Measurements from ENCODE around the gene ELAVL2.

Gene ELAVL2

DNA sequence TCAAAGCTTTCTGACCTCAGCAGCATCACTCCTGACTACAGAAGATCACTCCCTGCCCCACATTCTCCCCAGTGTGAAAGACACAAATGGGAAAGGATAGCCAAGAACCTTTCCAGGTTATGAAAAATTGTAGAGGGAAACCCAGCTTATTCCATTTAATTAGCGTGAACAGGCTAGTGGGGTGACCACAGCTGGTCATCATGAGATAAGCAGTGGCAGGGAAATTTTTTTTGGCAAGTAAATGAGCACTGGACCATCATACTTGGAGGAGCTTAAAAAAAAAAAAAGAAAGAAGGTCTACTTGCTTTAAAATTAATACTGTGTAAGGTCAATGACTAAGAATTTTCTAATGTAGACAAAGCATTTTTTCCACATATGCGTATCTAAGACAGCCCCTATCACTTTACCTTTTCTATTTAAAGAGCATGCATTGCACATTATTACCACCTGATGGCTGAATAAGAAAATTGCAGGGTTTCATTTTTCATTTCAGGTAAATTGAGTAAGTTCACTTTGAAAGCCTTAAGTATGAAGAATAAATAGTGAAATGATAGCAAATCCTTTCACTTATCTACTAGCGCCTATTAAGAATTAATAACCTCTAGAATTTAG lies 123.6 kb downstream of the ELAVL2 start:
- Histone ChIP-seq H3K27me3 (ENCODE audit: insufficient read depth, poor library complexity, severe bottlenecking) (no peaks in the 10 kb centered on the region), H3K4me3 (replicated peaks; ENCODE audit: insufficient read depth, low read length) (no peak overlapping the region), H3K27ac (replicated peaks) (no peak overlapping the region)
- TF ChIP-seq, protein P1, sequence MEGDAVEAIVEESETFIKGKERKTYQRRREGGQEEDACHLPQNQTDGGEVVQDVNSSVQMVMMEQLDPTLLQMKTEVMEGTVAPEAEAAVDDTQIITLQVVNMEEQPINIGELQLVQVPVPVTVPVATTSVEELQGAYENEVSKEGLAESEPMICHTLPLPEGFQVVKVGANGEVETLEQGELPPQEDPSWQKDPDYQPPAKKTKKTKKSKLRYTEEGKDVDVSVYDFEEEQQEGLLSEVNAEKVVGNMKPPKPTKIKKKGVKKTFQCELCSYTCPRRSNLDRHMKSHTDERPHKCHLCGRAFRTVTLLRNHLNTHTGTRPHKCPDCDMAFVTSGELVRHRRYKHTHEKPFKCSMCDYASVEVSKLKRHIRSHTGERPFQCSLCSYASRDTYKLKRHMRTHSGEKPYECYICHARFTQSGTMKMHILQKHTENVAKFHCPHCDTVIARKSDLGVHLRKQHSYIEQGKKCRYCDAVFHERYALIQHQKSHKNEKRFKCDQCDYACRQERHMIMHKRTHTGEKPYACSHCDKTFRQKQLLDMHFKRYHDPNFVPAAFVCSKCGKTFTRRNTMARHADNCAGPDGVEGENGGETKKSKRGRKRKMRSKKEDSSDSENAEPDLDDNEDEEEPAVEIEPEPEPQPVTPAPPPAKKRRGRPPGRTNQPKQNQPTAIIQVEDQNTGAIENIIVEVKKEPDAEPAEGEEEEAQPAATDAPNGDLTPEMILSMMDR (IDR thresholded peaks at IDR 0.05; ENCODE audit: insufficient read depth, low read length) = no peak
- TF ChIP-seq, protein P2, sequence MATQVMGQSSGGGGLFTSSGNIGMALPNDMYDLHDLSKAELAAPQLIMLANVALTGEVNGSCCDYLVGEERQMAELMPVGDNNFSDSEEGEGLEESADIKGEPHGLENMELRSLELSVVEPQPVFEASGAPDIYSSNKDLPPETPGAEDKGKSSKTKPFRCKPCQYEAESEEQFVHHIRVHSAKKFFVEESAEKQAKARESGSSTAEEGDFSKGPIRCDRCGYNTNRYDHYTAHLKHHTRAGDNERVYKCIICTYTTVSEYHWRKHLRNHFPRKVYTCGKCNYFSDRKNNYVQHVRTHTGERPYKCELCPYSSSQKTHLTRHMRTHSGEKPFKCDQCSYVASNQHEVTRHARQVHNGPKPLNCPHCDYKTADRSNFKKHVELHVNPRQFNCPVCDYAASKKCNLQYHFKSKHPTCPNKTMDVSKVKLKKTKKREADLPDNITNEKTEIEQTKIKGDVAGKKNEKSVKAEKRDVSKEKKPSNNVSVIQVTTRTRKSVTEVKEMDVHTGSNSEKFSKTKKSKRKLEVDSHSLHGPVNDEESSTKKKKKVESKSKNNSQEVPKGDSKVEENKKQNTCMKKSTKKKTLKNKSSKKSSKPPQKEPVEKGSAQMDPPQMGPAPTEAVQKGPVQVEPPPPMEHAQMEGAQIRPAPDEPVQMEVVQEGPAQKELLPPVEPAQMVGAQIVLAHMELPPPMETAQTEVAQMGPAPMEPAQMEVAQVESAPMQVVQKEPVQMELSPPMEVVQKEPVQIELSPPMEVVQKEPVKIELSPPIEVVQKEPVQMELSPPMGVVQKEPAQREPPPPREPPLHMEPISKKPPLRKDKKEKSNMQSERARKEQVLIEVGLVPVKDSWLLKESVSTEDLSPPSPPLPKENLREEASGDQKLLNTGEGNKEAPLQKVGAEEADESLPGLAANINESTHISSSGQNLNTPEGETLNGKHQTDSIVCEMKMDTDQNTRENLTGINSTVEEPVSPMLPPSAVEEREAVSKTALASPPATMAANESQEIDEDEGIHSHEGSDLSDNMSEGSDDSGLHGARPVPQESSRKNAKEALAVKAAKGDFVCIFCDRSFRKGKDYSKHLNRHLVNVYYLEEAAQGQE (IDR thresholded peaks at IDR 0.05; ENCODE audit: insufficient replicate concordance, low read depth) = no peak
- no peak for TF ChIP-seq SPI1 (IDR thresholded peaks at IDR 0.05; ENCODE audit: borderline replicate concordance, low read depth)
- TF ChIP-seq POLR2AphosphoS5 (IDR thresholded peaks at IDR 0.05; ENCODE audit: low read depth) = no peak
- no peak for TF ChIP-seq GABPA (IDR thresholded peaks at IDR 0.05; ENCODE audit: low read depth)
- DNase-seq (ENCODE audit: low read depth in 1 of 2, low spot score in 1 of 2) = no peak

DNA sequence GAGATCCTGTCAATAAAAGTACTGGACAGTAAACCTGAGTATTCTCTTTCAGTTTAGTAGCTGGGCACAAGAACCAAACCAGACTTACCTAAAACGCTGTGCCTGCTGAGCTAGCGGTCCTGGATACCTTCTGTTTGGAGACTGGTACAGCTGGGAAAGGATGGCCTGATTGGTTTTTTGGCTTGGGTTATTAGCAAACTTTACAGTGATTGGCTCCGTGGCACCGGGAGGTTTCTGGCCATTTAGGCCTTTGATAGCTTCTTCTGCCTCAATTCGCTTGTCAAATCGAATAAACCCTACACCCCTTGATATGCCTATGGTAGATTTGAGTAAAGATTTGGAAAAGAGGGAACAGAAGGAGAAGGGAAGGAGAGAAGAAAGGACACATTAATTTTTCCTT lies 124.7 kb downstream of the ELAVL2 start:
- Histone ChIP-seq H3K27ac (replicated peaks) (no peak overlapping the region), H3K27me3 (ENCODE audit: insufficient read depth, poor library complexity, severe bottlenecking) (no peaks in the 10 kb centered on the region), H3K4me3 (replicated peaks; ENCODE audit: insufficient read depth, low read length) (no peak overlapping the region)
- TF ChIP-seq, protein P1 (IDR thresholded peaks at IDR 0.05; ENCODE audit: insufficient read depth, low read length) = no peak
- TF ChIP-seq SPI1 (IDR thresholded peaks at IDR 0.05; ENCODE audit: borderline replicate concordance, low read depth) (no peak), POLR2AphosphoS5 (IDR thresholded peaks at IDR 0.05; ENCODE audit: low read depth) (no peak), GABPA (IDR thresholded peaks at IDR 0.05; ENCODE audit: low read depth) (no peak)
- TF ChIP-seq, protein P2 (IDR thresholded peaks at IDR 0.05; ENCODE audit: insufficient replicate concordance, low read depth) = no peak
- DNase-seq (ENCODE audit: low read depth in 1 of 2, low spot score in 1 of 2) = no peak

DNA sequence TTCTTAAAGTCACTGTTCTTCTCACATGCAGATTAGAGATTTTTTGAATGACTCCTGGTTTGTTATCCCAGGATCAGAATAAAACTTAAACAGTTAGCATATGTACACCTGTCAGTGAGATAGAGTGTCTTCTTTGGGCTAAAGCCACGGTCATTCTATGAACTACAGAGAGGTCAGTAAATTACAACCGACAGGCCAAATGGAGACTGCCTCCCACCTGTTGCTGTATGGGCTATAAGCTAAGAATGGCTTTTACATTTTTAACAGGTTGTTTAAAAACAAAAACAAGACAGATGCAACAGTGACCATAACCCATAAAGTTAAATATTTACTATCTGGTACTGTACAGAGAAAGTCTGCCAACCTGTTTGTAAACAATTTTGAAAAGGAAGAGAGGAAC lies 125.7 kb downstream of the ELAVL2 start:
- TF ChIP-seq, protein P2 (IDR thresholded peaks at IDR 0.05; ENCODE audit: insufficient replicate concordance, low read depth) = no peak
- TF ChIP-seq, protein P1 (IDR thresholded peaks at IDR 0.05; ENCODE audit: insufficient read depth, low read length) = no peak
- no peak for TF ChIP-seq GABPA (IDR thresholded peaks at IDR 0.05; ENCODE audit: low read depth)
- TF ChIP-seq POLR2AphosphoS5 (IDR thresholded peaks at IDR 0.05; ENCODE audit: low read depth) = no peak
- no peak for TF ChIP-seq SPI1 (IDR thresholded peaks at IDR 0.05; ENCODE audit: borderline replicate concordance, low read depth)
- DNase-seq (ENCODE audit: low read depth in 1 of 2, low spot score in 1 of 2) = no peak
- H3K27ac ChIP-seq (replicated peaks) = no peak overlapping the region

More for the DNA sequence above, 125.7 kb downstream of the ELAVL2 start:
- no peak overlapping the region for H3K4me3 ChIP-seq (replicated peaks; ENCODE audit: insufficient read depth, low read length)
- no peaks in the 10 kb centered on the region for H3K27me3 ChIP-seq (ENCODE audit: insufficient read depth, poor library complexity, severe bottlenecking)

Measured in HL-60 (cell line).